IPS-18a (cell line): ENCODE data around the gene CMYA5.

ENCODE experiments used
- H3K27ac ChIP-seq: one replicate; pipeline ENCODE4 v1.5.1; 2013; ENCODE audit warnings: low read length
- H3K27me3 ChIP-seq: one replicate; pipeline ENCODE4 v1.6.1; 2013; ENCODE audit warnings: mild to moderate bottlenecking, low read length; ENCODE audit not compliant: control insufficient read depth, insufficient read depth
- H3K36me3 ChIP-seq: one replicate; pipeline ENCODE4 v1.6.1; 2013; ENCODE audit warnings: low read depth, low read length; ENCODE audit not compliant: control insufficient read depth
- H3K4me1 ChIP-seq: one replicate; pipeline ENCODE4 v1.6.1; 2013; ENCODE audit warnings: low read depth, low read length; ENCODE audit not compliant: control insufficient read depth
- H3K4me3 ChIP-seq: one replicate; pipeline ENCODE4 v1.5.1; 2013; ENCODE audit warnings: low read length
- H3K9ac ChIP-seq: one replicate; pipeline ENCODE4 v1.6.1; 2013; ENCODE audit warnings: mild to moderate bottlenecking, low read length, moderate library complexity
- H3K9me3 ChIP-seq: one replicate; pipeline ENCODE4 v1.6.1; 2013; ENCODE audit warnings: low read depth, low read length; ENCODE audit not compliant: control insufficient read depth

The CMYA5 gene

DNA sequence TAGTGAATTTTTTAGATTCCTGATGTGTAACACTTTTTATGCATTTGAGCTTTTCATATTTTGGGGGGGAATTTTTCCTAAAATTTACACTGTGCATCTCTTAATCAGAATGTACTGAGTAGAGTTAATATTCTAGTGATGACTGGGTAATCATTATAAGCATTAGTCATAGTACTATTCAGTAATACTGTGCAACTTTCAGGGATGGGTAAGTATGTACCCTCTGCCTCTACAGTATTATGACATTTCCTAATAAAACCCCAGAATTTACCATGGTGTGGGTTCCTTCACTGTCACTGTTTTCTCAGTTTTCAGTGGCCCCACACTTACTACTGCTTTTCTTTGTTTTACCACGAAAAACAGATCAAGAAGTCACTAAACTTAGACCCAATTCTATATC, 2.8 kb upstream of the CMYA5 start:
- H3K27me3 ChIP-seq: peaks cover 17% of the 10 kb centered on the region

DNA sequence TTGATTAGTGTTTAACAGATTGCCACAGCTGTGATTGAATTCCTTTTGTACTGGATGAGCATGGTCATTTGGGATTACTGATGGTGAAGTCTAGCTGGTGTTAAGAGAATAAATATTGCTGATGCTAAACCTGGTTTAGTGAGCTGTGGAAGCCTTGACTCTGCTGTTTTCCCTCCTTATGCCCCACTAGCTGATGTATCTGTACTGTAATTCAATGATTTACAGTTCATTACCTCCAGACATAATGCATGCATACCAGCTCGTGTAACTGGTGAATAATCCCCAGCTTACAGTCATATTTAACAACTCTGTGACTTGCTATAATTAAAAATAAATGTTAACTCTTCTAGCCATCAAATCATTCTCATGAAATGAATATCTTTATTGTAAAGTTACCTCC, 1.7 kb upstream of the CMYA5 start:
- H3K27ac ChIP-seq: no peak overlapping the region
- no peak overlapping the region for H3K4me3 ChIP-seq
- H3K9ac ChIP-seq: no peak overlapping the region
- peaks cover 17% of the 10 kb centered on the region for H3K27me3 ChIP-seq
- no peaks in the 10 kb centered on the region for H3K9me3 ChIP-seq
- peaks cover 7% of the 10 kb centered on the region for H3K4me1 ChIP-seq
- H3K36me3 ChIP-seq: peaks cover under 1% of the 10 kb centered on the region

More for the DNA sequence above, 2.8 kb upstream of the CMYA5 start:
- H3K4me3 ChIP-seq: no peak overlapping the region
- peaks cover 10% of the 10 kb centered on the region for H3K36me3 ChIP-seq
- H3K9ac ChIP-seq: no peak overlapping the region
- H3K4me1 ChIP-seq: peaks cover 7% of the 10 kb centered on the region
- H3K9me3 ChIP-seq: no peaks in the 10 kb centered on the region
- H3K27ac ChIP-seq: no peak overlapping the region

DNA sequence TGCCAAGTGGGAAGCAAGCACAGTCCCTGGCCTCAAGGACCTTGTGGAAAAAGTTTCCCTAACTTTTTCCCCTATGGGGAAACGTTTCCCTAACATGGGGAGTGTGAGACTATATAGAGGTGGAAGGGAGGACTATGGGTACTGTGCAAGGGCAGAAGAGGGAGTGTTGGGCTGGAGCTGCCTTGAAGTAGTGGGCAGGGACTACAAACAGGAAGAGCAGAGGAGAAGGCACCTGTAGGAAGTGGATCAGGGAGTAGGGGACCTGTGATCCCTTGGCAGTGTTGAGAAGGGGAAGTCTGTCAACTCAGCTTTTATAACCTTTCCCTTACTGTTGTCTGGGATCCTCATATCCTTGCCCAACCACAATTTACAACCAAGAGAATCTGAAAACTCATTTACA, 1.4 kb downstream of the CMYA5 start:
- Histone ChIP-seq H3K4me3 (no peak overlapping the region), H3K36me3 (no peaks in the 10 kb centered on the region), H3K4me1 (peaks cover 7% of the 10 kb centered on the region), H3K27me3 (peaks cover 17% of the 10 kb centered on the region), H3K9me3 (no peaks in the 10 kb centered on the region), H3K27ac (no peak overlapping the region), H3K9ac (no peak overlapping the region)

DNA sequence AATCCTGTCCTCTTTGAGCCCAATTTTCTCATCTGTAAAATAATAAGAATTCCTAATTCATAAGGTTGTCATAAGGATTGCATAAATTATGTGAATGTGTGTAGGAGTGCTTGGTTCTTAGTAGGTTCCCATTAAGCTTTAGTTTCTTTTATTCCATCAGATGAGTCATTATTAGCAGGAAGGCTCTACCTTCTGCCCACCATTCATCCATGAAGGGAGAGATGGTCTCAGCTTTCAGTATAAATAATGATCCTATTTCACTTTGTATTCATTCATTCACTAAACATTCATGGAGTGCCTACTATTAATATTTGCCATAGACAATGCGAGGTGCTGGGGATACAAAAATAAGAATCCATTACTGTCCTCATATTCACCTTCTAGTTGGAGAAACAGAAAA, 3.0 kb downstream of the CMYA5 start:
- Histone ChIP-seq H3K9me3 (no peaks in the 10 kb centered on the region), H3K9ac (no peak overlapping the region), H3K27ac (no peak overlapping the region), H3K27me3 (peaks cover 17% of the 10 kb centered on the region), H3K36me3 (no peaks in the 10 kb centered on the region), H3K4me1 (peaks cover 7% of the 10 kb centered on the region), H3K4me3 (no peak overlapping the region)

GRCh38 chr5:79694183-79694582, 4.5 kb downstream of the CMYA5 start:
- Histone ChIP-seq H3K36me3 (no peaks in the 10 kb centered on the region), H3K9me3 (no peaks in the 10 kb centered on the region), H3K9ac (no peak overlapping the region), H3K4me1 (peaks cover 3% of the 10 kb centered on the region), H3K27ac (no peak overlapping the region), H3K27me3 (peaks cover 10% of the 10 kb centered on the region), H3K4me3 (no peak overlapping the region)

DNA sequence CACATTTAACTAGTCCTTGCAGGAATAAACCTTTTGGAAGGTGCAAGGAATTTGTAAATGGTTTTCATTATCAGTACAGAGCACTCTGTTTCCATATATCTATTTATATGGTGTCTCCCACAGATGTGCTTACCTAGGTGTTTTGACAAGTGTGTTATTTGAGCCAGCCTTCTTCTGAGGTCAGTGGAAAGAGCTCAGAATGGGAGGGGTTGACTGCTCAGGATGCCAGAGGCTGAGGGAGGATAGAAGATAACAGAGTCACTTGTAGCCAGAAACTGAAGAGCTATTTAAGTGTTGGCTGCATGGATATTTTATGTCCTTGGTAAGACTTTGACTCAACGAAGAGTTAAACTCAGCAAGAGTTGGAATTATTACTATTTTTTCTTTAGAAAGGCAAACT, 5.0 kb downstream of the CMYA5 start:
- no peaks in the 10 kb centered on the region for H3K9me3 ChIP-seq

DNA sequence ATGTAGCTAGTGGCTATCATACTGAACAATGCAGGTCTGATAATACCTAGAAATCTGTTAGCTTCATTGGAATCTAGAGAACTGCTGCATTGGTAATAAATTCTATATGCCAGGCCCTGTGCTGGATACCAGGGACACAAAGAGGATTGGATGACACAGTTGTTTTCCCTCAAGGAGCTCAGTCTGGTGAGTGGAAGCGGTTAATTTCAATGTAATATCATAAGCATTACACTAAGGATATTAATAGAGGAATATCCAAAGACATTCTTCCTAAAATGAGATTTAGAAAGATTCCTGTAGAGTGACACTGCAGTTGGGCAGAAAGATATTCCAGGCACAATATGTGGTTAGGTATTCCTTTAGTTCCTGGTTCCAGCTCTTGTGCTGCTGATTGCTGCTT, 5.9 kb downstream of the CMYA5 start:
- H3K4me3 ChIP-seq: no peak overlapping the region
- peaks cover 3% of the 10 kb centered on the region for H3K27me3 ChIP-seq
- H3K36me3 ChIP-seq: no peaks in the 10 kb centered on the region
- no peaks in the 10 kb centered on the region for H3K9me3 ChIP-seq
- no peak overlapping the region for H3K27ac ChIP-seq
- H3K9ac ChIP-seq: no peak overlapping the region
- H3K4me1 ChIP-seq: no peaks in the 10 kb centered on the region

More for the DNA sequence above, 5.0 kb downstream of the CMYA5 start:
- H3K4me1 ChIP-seq: peaks cover 3% of the 10 kb centered on the region
- H3K27ac ChIP-seq: no peak overlapping the region
- no peak overlapping the region for H3K4me3 ChIP-seq
- peaks cover 8% of the 10 kb centered on the region for H3K27me3 ChIP-seq
- H3K36me3 ChIP-seq: no peaks in the 10 kb centered on the region
- no peak overlapping the region for H3K9ac ChIP-seq

GRCh38 chr5:79697222-79698170, 7.9 kb downstream of the CMYA5 start:
- H3K9me3 ChIP-seq: no peaks in the 10 kb centered on the region
- H3K27ac ChIP-seq: no peak overlapping the region

DNA sequence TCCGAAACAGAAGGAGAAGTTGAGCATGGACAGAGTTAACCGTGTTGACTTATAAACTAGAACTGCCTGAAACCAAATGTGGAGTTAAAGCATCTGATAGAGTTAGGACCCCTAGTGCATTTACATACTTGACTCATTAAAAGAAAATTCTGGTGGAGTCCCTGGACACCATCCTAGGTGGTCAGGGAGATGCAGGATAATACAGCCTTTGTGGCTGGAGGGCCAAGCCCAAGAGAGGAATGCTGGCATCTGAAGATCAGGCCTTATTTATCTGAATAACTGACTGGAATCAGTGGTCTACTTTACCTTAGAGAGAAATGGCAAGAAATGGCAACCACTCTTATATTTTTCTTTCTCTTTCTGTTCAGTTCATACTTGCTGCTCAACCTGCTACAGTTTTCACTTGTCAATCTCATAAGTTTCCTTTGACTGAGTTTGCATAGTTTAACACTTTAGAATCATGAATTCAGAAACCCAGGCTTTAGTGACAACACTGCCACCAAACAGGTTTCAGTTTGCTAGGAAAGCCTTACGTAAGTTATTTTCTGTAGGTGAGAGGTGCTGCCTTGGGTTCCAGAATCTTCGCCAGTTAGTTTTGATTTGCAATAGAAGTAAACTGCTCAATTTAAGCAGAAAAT, 10.2 kb downstream of the CMYA5 start:
- no peak overlapping the region for H3K9ac ChIP-seq
- H3K4me3 ChIP-seq: no peak overlapping the region
- H3K36me3 ChIP-seq: no peaks in the 10 kb centered on the region
- H3K4me1 ChIP-seq: no peaks in the 10 kb centered on the region
- no peaks in the 10 kb centered on the region for H3K27me3 ChIP-seq
- H3K9me3 ChIP-seq: no peaks in the 10 kb centered on the region
- no peak overlapping the region for H3K27ac ChIP-seq

More at GRCh38 chr5:79697222-79698170, 7.9 kb downstream of the CMYA5 start:
- Histone ChIP-seq H3K36me3 (no peaks in the 10 kb centered on the region), H3K9ac (no peak overlapping the region), H3K4me1 (no peaks in the 10 kb centered on the region), H3K27me3 (no peaks in the 10 kb centered on the region), H3K4me3 (no peak overlapping the region)

- no peak overlapping the region for H3K4me3 ChIP-seq
- H3K27ac ChIP-seq: no peak overlapping the region
- no peaks in the 10 kb centered on the region for H3K36me3 ChIP-seq
- H3K27me3 ChIP-seq: no peaks in the 10 kb centered on the region
- no peaks in the 10 kb centered on the region for H3K9me3 ChIP-seq
- H3K9ac ChIP-seq: no peak overlapping the region
- no peaks in the 10 kb centered on the region for H3K4me1 ChIP-seq
Observed at GRCh38 chr5:79702606-79703380, 13.2 kb downstream of the CMYA5 start.

- Histone ChIP-seq H3K4me1 (no peaks in the 10 kb centered on the region), H3K36me3 (no peaks in the 10 kb centered on the region)
Observed at GRCh38 chr5:79703381-79703645, 13.7 kb downstream of the CMYA5 start.

More at GRCh38 chr5:79703381-79703645, 13.7 kb downstream of the CMYA5 start:
- no peak overlapping the region for H3K27ac ChIP-seq
- H3K9ac ChIP-seq: no peak overlapping the region
- H3K9me3 ChIP-seq: no peaks in the 10 kb centered on the region
- no peak overlapping the region for H3K4me3 ChIP-seq
- H3K27me3 ChIP-seq: no peaks in the 10 kb centered on the region
